Stimulated activated CD8-positive, alpha-beta memory T cell treated with anti-CD3 and anti-CD28 coated beads, Interleukin-12 subunit alpha, Interleukin-12 subunit beta, amount 100 ng/mL, for 24 hours (primary cell): ENCODE data around the gene HMGXB3.

Experiments used
- DNase-seq: peaks from one replicate; pipeline ENCODE4 v3.0.0-alpha.2; 2020; ENCODE audit errors: extremely low read depth

HMGXB3 gene

DNA sequence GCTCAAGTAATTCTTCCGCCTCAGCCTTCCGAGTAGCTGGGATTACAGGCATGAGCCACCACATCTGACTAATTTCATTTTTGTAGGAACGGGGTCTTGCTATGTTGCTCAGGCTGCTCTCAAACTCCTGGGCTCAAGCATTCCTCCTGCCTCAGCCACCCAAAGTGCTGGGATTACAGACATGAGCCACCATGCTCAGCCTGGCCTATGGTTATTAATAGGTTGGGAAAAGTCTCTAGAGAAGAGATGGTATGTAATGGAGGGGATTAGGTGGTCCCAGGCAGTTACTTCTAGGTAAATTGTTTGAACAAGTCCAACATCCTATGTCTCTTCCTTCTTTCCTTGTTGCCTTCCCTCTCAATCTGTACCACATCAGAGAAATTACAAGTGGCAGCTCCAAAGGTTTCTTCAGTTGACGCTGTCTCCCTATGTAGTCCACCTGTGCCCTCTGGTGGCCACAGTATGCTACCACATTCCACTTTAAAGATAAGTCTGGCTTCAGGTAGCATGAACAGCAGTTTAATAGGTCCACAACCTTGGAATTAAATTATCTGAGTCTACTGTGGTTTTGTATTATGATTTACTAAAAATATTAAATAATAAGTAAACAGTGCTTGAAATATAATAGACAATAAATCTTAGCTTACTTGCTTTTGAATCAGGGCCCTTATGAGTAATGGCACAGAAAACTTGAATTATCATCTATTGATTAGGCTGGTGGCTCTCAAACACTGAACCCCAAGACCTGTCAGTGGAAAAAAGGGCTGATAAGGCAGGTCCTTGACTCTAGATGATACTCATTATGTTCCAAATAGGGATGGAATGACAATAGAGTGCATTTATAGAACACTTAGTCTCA is 9.8 kb upstream of the HMGXB3 start:
- DNase-seq, result peak; percentile 19

DNA sequence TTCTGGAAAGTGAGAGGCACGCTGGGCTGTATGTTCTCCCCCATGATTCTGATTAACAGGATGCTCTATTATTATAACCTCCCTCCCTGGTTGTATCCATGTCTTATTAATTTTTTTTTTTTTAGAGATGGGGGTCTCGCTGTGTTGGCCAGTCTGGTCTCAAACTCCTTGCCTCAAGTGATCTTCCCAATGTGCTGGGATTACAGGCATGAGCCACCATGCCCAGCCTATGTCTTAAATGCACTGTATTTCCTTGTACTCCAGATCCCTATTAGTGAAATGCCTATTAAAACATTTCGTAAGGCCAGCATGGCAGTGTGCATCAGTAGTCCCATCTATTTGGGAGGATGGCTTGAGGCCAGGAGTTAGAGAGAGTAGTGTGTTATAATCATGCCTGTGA is 7.1 kb upstream of the HMGXB3 start:
- DNase-seq, result no peak

DNA sequence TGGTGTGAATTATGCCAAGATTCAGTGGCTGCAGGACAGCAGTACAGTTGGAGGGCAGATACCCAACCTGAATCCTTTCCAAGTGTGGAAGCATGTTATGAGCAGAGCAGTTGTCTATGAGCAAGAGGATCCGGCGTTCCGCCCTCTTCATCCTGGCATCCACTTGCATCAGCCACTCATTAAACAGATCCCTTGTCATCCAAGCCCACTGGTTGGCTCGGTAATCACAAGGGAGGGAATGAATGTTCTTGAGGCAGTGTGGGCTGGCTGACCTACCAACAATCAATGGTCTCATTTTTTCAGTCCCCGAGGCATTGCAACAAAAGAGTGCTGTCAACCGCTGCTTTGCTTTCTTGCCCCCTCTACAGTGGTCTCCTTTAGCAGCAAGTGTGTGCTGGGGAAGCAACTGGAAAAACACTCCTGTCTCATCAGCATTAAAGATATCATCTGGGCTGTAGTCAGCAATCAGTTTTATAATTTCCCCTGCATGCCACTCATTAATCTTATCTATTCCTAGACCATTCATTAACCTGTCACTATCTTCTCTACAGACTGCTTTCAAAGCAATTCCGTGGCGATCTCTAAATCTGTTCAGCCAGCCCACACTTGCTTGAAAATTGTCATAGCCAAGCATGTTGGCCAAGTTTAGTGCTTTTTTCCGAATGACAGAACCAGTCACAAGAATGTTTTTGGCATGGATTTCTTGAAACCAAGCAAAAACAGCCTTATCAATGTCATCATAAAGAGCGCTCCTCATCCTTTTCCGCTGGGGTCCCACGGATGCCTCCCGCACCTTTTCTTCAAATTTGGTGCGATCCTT is 4.9 kb upstream of the HMGXB3 start:
- DNase-seq, result no peak

DNA sequence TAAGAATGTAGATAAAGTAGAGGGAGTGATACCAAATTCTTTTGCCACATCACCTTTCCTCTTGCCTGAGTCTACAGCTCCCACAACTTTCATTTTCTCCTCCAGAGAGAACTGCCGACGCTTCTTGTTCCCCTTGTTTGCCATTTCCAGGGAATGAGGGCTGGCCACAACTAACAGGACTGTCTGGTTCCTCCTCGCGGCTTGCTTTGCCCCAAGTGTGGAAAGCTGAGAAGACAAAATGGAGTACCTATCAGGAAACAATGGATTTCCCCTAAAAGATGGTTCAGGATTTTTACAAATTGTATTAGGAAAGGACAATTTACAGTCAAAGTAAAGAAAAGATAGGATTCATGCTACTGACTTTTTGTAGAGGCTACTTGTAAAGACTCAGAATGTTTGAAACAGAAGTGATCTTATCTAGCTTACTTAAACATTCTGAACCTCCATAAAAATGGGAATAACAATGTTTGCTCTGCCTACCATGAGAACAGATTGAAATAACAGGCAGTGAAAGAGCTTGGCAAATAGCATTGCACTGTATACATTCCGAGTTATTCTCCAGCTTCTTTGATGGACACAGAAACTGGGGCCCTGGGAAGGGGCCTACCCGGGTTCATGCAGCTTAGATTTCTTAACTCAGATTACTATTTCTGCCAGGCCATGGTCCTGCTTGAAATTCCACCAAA is 4.2 kb upstream of the HMGXB3 start:
- DNase-seq, result no peak

DNA sequence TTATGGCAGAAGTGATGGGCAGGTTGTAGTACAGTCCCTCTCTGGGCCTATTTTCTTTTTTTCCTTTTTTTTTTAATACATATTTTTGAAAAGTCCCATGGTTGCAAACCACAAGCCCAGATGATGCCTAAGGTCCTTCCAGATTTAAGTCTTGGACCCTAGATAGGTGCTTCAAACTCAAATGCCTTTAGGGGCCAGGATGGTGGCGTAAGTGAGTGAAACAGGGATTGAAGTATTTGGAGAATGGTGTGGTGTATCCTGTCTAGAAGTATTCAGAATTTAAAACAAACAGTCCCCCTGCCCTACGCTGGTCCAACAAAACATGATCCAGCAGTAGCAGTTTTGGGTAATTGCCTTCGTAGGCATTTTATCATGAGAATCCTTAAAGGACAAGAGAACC is 2.3 kb upstream of the HMGXB3 start:
- no peak for DNase-seq

DNA sequence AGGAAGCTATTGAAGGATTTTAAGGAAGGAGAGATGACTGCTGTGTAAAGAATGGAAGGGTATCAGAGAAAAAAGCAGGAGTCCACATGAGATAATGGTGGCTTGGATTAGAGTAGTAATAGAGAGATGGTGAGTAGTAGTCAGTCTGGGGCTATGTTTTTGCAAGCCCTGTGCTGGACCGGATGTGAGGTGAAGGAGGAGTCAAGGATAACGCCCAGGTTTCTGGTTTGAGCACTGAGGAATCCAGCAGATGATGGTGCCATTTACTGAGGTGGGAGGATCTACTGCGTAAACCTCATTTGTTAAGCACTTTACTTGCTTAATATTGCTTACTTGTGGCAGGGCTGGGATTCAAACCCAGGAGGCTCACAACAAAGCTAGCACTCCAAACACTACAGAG is 1.2 kb upstream of the HMGXB3 start:
- no peak for DNase-seq

DNA sequence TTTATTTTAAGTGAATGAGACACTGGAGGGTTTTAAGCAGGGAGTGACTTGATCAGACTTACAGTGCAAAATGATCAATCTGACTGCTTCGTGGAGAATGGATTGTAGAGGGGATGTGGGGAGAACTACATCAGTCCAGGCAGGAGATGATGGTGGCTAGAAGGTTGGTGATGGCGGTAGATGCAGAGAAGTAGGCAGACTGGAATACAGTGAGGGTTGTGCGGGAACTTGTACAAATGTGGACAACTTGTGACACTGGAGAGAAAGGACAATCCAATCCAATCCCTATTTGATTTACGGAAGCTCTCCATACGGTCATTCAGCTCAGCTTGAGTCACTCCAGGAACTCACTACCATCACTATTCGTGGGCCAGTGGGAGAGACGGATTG is 678 bp upstream of the HMGXB3 start:
- DNase-seq, result peak; percentile 2

DNA sequence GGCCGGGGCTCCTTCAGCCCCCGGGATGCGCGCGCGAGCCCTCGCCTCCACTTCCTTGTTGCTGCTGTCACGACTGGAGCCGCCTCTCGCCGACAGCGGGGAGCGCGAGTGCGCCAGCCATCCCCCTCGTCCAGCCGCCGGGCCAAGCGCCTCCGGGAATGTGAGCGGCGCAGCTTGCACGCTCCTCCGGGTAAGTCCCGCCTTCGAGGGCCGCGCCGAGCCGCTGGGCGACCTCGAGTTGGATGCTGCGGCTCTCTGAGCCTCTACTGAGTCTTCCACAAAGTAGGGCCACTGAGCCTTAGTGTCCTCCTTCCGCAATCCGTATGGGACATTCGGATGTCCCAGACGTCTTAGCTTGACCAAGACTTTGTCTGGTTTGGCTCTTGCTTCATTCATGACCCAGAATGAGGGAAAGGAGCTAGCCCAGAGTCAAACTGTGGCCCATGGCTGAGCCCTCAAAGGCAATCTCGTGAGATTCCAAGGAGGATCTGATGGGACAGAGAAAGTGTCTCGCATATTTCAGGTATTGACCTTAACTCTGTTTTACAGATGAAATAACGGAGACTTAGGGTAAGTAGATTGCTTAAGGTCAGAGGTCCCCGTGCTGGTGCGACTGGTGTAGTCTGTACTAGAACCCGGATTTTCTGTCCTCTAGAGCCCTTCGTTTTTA is 586 bp downstream of the HMGXB3 start:
- DNase-seq, result peak; percentile 2

DNA sequence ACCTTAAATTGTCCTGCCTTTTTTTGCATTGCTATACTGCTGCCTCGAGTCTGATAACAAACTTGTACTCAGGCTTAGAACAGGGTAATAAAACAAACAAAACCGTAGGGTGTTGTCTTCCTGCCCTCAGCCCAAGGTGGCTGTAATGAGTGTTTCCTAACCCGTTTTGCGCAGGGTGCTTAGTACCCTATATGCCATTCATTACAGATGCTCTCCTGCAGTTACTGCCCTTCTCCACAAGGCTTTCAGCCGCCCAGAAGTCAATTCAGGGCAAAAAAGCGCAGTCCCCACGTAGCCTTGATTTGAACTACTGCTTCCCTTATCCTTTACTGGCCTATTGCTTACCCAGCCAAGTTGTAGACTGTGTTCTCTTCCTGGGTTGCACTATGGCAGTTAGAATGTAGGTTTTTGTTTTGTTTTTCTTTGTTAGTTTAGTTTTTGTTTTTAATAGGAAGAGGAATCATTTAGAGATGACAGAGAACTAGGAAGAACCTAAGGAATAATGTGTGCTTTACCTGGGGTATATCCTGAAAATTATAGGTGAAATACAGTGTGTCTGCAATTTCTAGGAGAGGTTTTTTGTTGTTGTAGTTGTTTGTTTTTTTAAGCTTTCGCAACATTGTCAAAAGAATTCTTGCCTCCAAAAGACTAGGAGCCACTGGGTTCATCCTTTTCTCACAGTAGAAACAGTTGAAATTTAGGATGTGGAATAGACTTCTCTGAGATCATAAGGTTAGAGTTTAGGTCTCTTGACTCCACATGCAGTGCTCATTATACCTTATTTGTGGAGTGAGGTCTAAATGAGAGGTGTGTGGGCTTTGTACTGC is 1.3 kb downstream of the HMGXB3 start:
- no peak for DNase-seq

DNA sequence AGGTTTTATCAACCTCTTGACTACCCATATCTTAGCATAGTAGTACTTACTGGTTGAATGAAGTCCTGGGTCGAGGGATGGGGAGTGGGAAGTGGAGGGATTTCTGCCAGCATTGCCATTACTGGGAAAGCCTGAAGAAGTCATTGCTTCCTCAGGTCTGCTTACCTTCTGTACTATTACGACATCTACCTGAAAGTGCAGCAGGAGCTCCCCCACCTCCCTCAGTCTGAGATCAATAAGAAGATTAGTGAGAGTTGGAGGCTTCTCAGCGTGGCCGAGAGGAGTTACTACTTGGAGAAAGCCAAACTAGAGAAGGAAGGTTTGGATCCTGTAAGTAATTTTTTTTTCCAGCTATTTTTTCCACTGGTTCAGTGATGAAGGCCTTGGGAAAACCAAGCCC is 5.8 kb downstream of the HMGXB3 start:
- DNase-seq, result no peak

DNA sequence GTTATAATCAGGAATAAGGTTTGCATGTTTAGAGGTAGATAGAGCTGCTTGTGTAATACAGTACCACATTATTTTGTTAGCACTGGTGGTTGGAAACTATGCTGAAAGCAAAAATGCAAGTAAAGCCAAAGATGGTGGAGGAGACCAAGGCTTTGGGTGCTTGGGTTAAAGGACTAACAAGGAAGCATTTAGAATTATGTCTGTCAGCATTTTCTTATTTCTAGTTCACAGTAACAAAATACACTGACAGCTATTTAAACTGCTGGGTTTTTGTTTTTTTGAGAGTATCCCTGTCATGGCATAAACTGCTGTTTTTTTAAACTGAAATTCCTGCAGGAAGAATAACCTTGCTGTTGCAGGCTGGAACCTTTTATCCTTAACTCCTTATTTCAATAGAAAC is 6.5 kb downstream of the HMGXB3 start:
- no peak for DNase-seq

DNA sequence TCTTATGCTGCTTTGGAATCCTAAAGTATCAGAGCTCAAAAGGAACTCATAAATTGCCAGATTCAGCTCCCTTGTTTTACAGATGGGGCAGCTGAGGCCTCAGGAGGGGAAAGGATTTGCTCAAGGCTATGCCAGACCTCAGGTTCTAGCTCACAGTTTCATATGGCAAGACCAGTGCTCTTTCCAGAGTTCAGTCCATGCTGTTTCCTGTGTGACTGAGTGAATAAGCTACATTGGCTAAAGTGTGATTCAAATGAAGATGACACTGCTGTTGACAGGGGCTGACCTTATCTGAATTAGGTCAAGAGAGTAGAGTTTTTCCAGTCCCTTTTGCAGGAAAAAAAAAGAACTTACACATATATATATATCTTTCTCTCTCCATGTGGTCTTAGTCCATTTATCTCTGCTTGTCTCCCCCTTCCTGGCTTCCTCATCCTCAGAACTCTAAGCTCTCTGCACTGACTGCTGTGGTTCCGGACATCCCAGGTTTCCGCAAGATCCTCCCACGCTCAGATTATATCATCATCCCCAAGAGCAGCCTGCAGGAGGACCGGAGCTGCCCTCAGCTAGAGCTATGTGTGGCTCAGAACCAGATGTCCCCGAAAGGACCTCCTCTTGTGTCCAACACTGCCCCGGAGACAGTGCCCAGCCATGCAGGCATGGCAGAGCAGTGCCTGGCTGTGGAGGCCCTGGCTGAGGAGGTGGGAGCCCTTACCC is 9.3 kb downstream of the HMGXB3 start:
- no peak for DNase-seq

DNA sequence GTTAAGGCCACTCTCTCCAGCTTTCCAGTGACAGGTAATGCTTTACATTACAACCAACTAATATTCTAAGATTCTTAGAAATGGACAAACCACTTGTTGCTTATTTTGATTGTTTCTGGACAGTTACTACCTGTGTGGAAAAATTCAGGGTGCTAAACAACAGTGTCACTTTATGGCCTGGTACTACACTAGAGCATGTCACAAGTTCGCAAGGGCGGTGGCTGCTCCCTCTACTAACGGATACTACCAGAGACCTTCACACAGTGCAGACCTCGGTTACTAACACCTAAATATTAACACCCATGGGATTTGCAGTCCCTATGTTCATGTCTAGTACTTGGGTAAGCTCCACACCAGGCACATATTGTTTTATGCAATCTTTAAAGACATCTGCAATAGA is 13.4 kb downstream of the HMGXB3 start:
- DNase-seq, result no peak

DNA sequence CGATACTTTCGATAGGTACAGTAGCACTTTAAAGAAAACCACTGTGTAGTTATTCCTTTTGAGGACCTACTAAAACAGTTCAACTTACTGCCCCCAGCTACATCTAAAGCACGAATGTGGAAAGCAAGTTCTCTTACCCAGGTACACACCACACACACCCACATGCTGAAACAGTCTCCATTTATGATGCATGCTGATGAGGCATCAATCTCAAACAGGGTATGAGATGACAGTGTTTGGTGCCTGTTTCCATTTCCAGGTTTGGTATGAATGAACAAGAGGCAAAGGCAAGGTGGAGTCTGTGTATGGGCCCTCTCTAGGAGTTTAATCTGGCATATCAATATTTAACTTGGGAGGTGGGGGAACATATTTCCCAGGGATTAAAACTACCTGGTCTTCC is 13.9 kb downstream of the HMGXB3 start:
- no peak for DNase-seq

DNA sequence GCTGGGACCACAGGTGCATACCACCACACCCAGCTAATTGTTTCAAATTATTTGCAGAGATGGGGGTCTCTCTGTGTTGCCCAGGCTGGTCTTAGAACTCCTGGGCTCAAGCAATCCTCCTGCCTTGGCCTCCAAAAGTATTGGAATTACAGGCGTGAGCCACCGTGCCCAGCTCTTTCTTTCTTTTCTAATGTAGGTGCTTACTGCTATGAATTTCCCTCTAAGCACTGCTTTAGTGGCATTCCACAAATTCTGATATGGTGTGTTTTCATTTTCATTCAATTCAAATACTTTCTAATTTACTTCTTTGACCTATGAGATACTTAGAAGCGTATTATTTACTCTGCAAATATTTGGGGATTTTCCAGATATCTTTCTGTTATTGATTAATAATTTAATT is 14.9 kb downstream of the HMGXB3 start:
- no peak for DNase-seq

DNA sequence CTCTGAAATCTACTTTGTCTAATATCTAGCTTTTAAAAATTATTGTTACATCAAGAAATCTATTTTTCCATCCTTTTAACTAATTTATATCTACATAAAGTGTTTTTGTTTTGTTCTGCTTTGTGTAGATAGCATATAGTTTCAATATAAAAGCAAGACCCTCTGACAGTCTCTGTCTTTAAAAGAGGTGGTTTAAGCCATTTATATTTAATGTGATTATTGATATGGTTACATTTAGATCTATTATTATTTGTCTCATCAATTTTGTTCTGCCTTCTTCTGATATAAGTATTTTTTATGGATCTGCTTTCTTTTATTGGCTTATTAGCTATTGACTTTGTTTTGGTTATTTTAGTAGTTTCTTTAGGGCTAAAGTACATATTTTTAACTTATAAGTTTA is 16.0 kb downstream of the HMGXB3 start:
- no peak for DNase-seq

DNA sequence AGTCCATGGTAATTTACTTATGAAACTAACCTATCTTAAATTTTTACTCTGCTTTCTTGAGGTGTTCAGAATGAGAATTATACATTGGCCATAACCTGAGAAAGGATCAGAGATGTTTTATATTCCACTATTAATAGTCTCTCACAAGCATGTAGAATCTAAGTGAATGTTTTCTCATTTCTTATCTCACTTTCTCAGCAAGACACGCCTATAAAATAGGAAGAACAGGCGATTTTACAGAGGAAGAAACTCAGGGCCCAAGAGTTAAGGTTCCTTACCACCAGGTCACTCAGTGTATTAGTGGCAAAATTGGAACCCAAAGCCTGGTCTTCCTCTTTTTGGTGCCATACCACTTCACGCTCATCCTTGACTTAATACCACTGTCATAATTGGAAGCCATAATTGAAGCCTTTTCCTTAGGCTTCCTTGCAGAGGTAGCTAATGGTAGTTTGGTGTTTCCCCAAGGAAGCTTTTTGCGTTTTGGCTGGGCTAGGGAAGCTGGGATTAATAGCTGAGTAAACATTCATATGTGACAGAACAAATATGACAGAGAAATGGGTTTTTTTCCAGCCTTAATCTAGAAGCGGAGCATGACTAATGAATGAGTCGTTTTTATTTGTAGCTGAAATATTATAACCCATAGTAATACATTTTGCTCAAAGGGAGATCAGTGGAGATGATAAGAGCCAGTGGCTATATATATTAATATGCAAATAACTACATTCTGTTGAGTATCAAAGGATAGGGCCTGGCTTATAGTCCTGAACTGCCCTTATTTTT is 16.9 kb downstream of the HMGXB3 start:
- no peak for DNase-seq

DNA sequence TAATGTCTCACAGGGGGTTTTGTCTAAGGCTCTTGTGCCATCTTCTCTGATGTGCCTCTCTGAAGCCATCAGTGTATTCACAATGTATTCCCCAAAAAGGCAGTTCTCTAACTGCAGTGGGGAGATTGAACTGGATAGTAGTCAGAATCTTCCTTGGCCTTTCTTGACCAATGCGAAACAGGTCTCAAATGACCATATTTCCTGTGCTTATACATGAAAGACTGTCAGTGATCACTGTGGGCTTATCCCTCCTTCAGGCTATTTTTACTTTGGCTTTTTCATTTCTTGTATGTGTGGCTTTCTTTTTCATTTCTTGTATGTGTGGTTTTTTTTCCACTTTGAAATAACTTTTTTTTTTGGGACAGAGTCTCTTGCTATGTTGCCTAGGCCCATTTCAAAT is 19.7 kb downstream of the HMGXB3 start:
- no peak for DNase-seq

DNA sequence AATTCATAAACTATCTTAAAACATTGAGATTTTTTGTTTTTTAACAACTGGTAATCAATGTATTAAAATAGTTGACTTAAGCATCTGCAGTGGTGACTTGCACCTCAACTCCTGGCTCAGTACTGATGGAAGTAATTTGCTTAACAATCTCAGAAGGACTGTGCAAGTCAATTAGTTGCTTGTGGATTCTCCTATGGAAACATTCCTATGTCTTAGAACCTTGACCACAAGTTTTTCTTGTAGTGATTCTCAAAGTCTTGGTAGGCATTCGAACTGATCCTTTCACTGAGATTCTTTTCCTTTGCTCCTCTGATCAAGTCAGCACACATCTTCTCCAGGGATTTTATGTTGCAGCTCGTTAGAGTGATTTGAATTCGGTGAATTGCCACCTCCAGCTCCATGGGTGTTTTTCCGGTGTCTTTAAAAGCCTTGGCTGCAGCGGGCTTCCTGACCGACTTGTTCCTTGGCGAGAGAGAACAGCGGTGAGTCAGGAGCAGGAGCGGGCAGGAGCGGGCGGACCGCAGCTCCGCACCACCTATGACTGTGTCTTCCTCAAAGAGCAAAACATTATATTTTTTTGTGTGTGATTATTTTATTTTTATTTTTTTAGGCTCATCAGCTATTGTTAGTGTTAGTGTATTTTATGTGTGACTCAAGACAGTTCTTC is 21.1 kb downstream of the HMGXB3 start:
- DNase-seq, result no peak
